IPS-18a (cell line): ENCODE measurements around the gene DNAJC10.

Source experiments
- H3K27ac ChIP-seq: one replicate; pipeline ENCODE4 v1.5.1; 2013; ENCODE audit warnings: low read length
- H3K27me3 ChIP-seq: one replicate; pipeline ENCODE4 v1.6.1; 2013; ENCODE audit warnings: mild to moderate bottlenecking, low read length; ENCODE audit not compliant: control insufficient read depth, insufficient read depth
- H3K36me3 ChIP-seq: one replicate; pipeline ENCODE4 v1.6.1; 2013; ENCODE audit warnings: low read depth, low read length; ENCODE audit not compliant: control insufficient read depth
- H3K4me1 ChIP-seq: one replicate; pipeline ENCODE4 v1.6.1; 2013; ENCODE audit warnings: low read depth, low read length; ENCODE audit not compliant: control insufficient read depth
- H3K4me3 ChIP-seq: one replicate; pipeline ENCODE4 v1.5.1; 2013; ENCODE audit warnings: low read length
- H3K9ac ChIP-seq: one replicate; pipeline ENCODE4 v1.6.1; 2013; ENCODE audit warnings: mild to moderate bottlenecking, low read length, moderate library complexity
- H3K9me3 ChIP-seq: one replicate; pipeline ENCODE4 v1.6.1; 2013; ENCODE audit warnings: low read depth, low read length; ENCODE audit not compliant: control insufficient read depth

The DNAJC10 gene

GRCh38 chr2:182822733-182823132 lies 106.7 kb downstream of the DNAJC10 start:
- Histone ChIP-seq H3K27me3 (no peaks in the 10 kb centered on the region), H3K4me1 (peaks cover 30% of the 10 kb centered on the region), H3K9ac (no peak overlapping the region), H3K9me3 (no peaks in the 10 kb centered on the region), H3K4me3 (no peak overlapping the region), H3K36me3 (no peaks in the 10 kb centered on the region), H3K27ac (no peak overlapping the region)

DNA sequence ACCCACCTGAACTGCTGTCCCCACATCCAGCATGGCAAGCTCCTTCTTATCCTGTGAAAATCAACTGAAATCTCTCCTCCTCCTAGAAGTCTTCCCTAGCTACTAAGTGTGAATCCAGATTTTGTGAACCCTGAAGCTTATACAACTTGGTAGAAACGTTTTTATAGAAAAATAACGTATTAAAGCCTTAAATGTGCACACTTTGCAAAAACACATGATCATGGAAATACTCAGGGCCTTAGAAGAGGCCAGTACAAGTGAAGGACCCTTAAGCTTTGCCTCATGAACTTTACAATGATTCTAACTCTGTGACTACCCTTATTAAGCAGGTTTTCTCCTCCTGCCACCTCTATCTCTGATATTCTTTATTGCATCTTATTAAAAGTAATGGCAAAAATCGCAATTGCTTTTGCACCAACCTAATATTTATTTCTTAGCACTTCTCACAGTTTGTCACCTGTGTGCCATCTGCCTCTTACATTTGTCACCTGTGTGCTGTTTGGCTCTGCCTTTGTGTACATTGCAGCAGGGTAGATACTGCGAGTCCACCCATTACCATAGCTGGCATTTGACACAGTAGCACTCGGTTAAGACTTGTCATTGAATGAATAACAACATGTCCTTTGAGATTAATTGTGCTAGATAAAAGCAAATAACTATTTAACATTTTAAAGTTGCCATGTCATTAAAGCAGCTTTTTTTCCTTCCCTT lies 108.2 kb downstream of the DNAJC10 start:
- Histone ChIP-seq H3K36me3 (no peaks in the 10 kb centered on the region), H3K27ac (no peak overlapping the region), H3K9me3 (no peaks in the 10 kb centered on the region), H3K9ac (no peak overlapping the region), H3K4me1 (peaks cover 17% of the 10 kb centered on the region), H3K27me3 (no peaks in the 10 kb centered on the region), H3K4me3 (no peak overlapping the region)

DNA sequence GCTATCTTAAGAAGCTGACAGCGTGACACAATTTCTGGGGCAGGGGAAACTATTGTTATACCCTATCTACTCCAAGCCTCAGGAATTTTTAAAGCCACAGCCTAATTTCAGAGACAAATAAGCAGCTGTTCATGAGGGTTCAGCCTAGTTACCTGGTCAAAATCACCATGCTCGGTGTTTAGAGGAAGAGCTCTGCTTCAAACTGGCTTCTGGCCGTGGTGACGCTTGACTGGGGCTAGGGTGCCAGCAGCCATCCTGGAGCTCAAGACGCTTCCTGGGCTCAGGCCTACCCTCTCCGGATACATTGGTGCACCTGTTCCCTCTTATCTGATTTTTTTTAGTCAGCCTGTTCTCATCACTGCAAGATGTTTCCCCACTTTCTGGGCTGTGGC lies 108.7 kb downstream of the DNAJC10 start:
- H3K4me1 ChIP-seq = peaks cover 13% of the 10 kb centered on the region
- H3K27ac ChIP-seq = no peak overlapping the region
- no peaks in the 10 kb centered on the region for H3K9me3 ChIP-seq
- H3K36me3 ChIP-seq = no peaks in the 10 kb centered on the region
- H3K4me3 ChIP-seq = no peak overlapping the region
- no peaks in the 10 kb centered on the region for H3K27me3 ChIP-seq
- no peak overlapping the region for H3K9ac ChIP-seq

DNA sequence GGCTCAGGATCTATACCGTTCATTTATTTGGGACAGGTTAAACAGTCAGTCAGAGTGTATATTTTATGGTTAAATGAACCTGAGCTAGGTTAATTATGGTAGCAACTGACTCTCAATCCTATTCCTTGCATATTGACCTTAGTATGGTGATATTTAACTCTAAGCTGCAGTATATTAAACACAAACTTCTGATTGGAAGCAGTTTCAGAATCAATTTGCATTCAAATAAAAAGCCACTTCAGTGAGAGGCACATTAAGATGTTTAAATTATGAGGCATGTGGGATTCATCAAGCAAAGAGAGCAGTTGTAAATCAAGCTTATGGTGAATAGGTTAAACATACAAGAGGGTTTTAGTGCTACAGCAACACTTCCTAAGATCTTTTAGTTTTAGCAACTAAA lies 110.0 kb downstream of the DNAJC10 start:
- H3K27me3 ChIP-seq = no peaks in the 10 kb centered on the region
- H3K9me3 ChIP-seq = no peaks in the 10 kb centered on the region
- H3K27ac ChIP-seq = no peak overlapping the region
- no peak overlapping the region for H3K4me3 ChIP-seq
- peaks cover 12% of the 10 kb centered on the region for H3K4me1 ChIP-seq
- no peak overlapping the region for H3K9ac ChIP-seq
- no peaks in the 10 kb centered on the region for H3K36me3 ChIP-seq

DNA sequence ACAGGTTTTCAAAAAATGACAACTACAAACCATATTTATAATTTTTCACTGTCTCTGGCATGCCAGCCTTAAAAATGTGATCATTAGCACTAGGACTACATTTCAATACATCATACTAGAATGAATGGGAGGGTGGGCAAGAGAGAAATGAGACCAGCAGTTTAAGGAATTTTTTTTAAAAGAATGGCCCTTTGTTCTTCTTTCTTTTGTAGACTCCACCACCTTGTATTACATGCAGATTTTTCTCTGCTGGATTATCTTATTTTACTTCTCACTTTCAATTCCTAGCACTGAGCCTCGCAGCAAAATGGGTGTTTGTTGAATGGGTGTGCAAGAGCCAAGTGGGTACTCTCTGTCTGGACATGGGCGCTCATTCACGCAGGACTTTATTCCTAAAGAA lies 110.4 kb downstream of the DNAJC10 start:
- Histone ChIP-seq H3K9me3 (no peaks in the 10 kb centered on the region), H3K36me3 (no peaks in the 10 kb centered on the region), H3K27ac (no peak overlapping the region), H3K4me3 (no peak overlapping the region), H3K9ac (no peak overlapping the region), H3K27me3 (no peaks in the 10 kb centered on the region), H3K4me1 (peaks cover 12% of the 10 kb centered on the region)

- Histone ChIP-seq H3K27me3 (no peaks in the 10 kb centered on the region), H3K4me3 (no peak overlapping the region), H3K27ac (no peak overlapping the region), H3K9ac (no peak overlapping the region), H3K36me3 (no peaks in the 10 kb centered on the region), H3K9me3 (no peaks in the 10 kb centered on the region), H3K4me1 (peaks cover 12% of the 10 kb centered on the region)
Observed at GRCh38 chr2:182827182-182827879, 111.3 kb downstream of the DNAJC10 start.

DNA sequence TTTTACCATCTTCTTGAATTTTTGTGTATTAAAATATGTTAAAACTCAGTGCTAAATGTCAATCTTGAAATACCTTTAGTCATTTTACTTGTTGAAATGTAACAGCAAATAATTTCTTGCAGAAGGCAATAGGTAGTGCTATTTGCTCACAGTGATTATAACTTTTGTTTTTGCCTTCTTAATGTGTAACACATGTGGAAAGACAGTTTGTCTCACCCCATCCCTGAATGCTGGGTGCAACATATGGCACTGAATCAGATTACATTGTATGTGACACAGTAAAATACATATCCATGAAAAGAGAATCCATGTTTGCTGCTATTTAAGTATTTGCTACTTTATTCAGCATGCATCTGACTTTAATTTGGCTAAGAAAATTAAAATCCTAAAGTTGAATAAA lies 115.0 kb downstream of the DNAJC10 start:
- H3K9ac ChIP-seq = no peak overlapping the region
- no peaks in the 10 kb centered on the region for H3K27me3 ChIP-seq
- no peak overlapping the region for H3K4me3 ChIP-seq
- no peaks in the 10 kb centered on the region for H3K9me3 ChIP-seq
- H3K27ac ChIP-seq = no peak overlapping the region
- no peaks in the 10 kb centered on the region for H3K36me3 ChIP-seq
- H3K4me1 ChIP-seq = peaks cover 11% of the 10 kb centered on the region

- peaks cover 8% of the 10 kb centered on the region for H3K4me1 ChIP-seq
- H3K27me3 ChIP-seq = no peaks in the 10 kb centered on the region
- no peaks in the 10 kb centered on the region for H3K9me3 ChIP-seq
- H3K9ac ChIP-seq = no peak overlapping the region
- no peak overlapping the region for H3K27ac ChIP-seq
- no peaks in the 10 kb centered on the region for H3K36me3 ChIP-seq
- no peak overlapping the region for H3K4me3 ChIP-seq
Observed at GRCh38 chr2:182831921-182832320, 115.9 kb downstream of the DNAJC10 start.

DNA sequence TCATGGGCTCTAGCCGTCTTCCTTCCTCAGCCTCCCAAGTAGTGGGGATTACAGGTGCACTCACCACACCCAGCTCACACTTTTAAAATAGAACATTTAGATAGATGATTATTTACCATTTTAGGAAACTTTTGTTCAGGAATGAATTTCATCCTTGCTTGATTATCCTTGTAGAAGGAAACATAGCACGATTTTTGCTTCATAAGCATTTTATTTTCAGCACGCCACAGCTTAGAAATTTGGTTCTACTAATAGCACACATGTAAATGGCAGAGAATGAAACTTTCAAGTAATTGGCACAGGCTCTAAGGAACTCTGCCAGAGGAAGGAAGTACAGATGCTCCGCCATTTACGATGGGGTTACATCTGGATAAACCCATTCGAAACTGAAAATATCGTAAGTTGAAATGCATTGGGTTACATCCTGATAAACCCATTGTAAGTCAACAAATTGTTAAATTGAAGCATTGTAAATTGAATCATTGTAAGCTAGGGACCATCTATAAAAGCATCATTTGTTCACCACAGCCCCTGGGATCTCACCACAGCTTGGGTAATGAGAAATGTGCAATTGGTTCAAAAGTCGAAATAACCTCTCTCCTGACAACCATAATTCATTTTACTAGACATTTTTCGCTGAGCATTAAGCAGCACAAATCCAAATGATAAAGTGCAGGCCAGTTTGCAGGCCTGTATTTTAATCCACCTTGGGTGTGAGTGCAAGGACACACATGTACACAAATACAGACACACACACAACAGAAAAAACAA lies 117.2 kb downstream of the DNAJC10 start:
- Histone ChIP-seq H3K9me3 (no peaks in the 10 kb centered on the region), H3K27ac (no peak overlapping the region), H3K27me3 (no peaks in the 10 kb centered on the region), H3K36me3 (no peaks in the 10 kb centered on the region), H3K4me1 (peaks cover 6% of the 10 kb centered on the region), H3K4me3 (no peak overlapping the region), H3K9ac (no peak overlapping the region)

DNA sequence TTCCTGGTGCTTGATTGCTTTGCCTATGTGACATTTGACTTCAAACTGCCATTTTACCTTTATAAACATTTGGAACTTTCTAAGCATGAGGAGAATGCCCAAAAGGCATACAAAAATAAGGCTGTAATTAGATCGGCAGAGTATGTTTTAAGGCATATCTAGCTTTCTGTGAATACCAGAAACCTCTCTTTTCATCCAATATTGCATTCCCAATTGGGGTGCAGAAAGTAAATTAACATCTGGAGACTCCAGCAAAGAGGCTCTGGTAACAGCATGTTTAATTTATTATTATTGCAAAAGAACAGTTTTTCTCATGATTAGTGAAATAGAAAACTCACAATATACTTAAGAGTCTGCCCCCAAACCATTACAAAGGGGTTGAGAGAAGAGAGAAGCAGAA lies 118.2 kb downstream of the DNAJC10 start:
- Histone ChIP-seq H3K27ac (no peak overlapping the region), H3K4me3 (no peak overlapping the region), H3K27me3 (no peaks in the 10 kb centered on the region), H3K4me1 (peaks cover 7% of the 10 kb centered on the region), H3K9ac (no peak overlapping the region), H3K9me3 (no peaks in the 10 kb centered on the region), H3K36me3 (no peaks in the 10 kb centered on the region)

- Histone ChIP-seq H3K27ac (no peak overlapping the region), H3K4me3 (no peak overlapping the region), H3K27me3 (no peaks in the 10 kb centered on the region), H3K4me1 (peaks cover 16% of the 10 kb centered on the region), H3K36me3 (no peaks in the 10 kb centered on the region), H3K9me3 (no peaks in the 10 kb centered on the region), H3K9ac (no peak overlapping the region)
Observed at GRCh38 chr2:182836451-182836850, 120.4 kb downstream of the DNAJC10 start.
